Lung (tissue), 12 donors: ENCODE data around the gene PDE1C. TPM values are rescaled to one million over a fixed set of nuclear protein-coding genes. Genes with fewer than 3 reads are reported as not detected.

Source experiments
- ATAC-seq: fragments of 200-7000 bp; cut with Tn5 transposase; one replicate; pipeline ENCODE4 v1.9.1; 2020; ENCODE audit warnings: moderate number of reproducible peaks; ENCODE audit not compliant: insufficient read depth, low FRiP score
- DNase-seq, 3 donors: peaks; one replicate each; pipeline ENCODE4 v3.0.0-alpha.2; 2013 to 2017
- H3K27ac ChIP-seq, 2 donors: one replicate each; pipeline ENCODE4 v1.5.1; 2013; ENCODE audit warnings: mild to moderate bottlenecking in 2 of 2, moderate library complexity in 2 of 2, control low read depth in 1 of 2, inconsistent platforms in 1 of 2, low read depth in 1 of 2, low read length in 1 of 2
- H3K27me3 ChIP-seq, 3 donors: one replicate each; pipeline ENCODE4 v1.5.1; 2013; ENCODE audit warnings: low read length in 2 of 3; ENCODE audit not compliant: control insufficient read depth in 3 of 3, insufficient read depth in 3 of 3
- H3K36me3 ChIP-seq, 4 donors: one replicate each; pipeline ENCODE4 v1.5.1; 2013; ENCODE audit warnings: low read length in 4 of 4, mild to moderate bottlenecking in 1 of 4, moderate library complexity in 1 of 4; ENCODE audit not compliant: control insufficient read depth in 4 of 4, insufficient read depth in 4 of 4
- H3K4me1 ChIP-seq, 5 donors: one replicate each; pipeline ENCODE4 v1.5.1; 2013; ENCODE audit warnings: low read length in 5 of 5, mild to moderate bottlenecking in 2 of 5, moderate library complexity in 1 of 5; ENCODE audit not compliant: control insufficient read depth in 5 of 5, insufficient read depth in 5 of 5
- H3K4me3 ChIP-seq: one replicate; pipeline ENCODE4 v1.5.1; 2013; ENCODE audit warnings: mild to moderate bottlenecking, control low read depth, moderate library complexity
- H3K9ac ChIP-seq, 2 donors: one replicate each; pipeline ENCODE4 v1.5.1; 2013; ENCODE audit warnings: low read length in 2 of 2, control low read depth in 1 of 2; ENCODE audit not compliant: insufficient read depth in 1 of 2
- H3K9me3 ChIP-seq, 4 donors: one replicate each; pipeline ENCODE4 v1.5.1; 2013; ENCODE audit warnings: low read length in 3 of 4, mild to moderate bottlenecking in 1 of 4, moderate library complexity in 1 of 4; ENCODE audit not compliant: control insufficient read depth in 4 of 4, insufficient read depth in 3 of 4
- WGBS, 2 donors: extraction: QIAGEN DNeasy Blood & Tissue Kit; methylation state at CpG; one replicate each; pipeline ENCODE4 v1.1.7; 2013; 5-methylcytosine and 5-hydroxymethylcytosine counted together
- polyA plus RNA-seq, 2 donors: library from polyadenylated mRNA; stranded (reverse); fragments of 200-250 nt; gene quantifications; one replicate each; pipeline ENCODE4 v1.2.1, GENCODE V29; 2013
- total RNA-seq, 2 donors: library from RNA; depleted of rRNA in 1 of 2; stranded (reverse); fragments of >200 nt in 1 of 2; gene quantifications; one replicate each; pipeline ENCODE4 v1.2.1, GENCODE V29; 2014 to 2021
- TF ChIP-seq, protein P1 (sequence below): IDR thresholded peaks from 2 replicates; pipeline ENCODE4 v1.5.1; 2012; ENCODE audit warnings: mild to moderate bottlenecking; ENCODE audit errors: control extremely low read depth, extremely low read depth
- donor health status: control.
- donor health status: control.
- donor health status: Bipolar disorder and iron deficiency.
- donor health status: healthy.
- donor health status: DM: yes; HTN: yes; CAD: no.

Gene PDE1C
- total and polyA plus RNA-seq, 4 donors = 1.9 to 14.3 (median 6.1) TPM

DNA sequence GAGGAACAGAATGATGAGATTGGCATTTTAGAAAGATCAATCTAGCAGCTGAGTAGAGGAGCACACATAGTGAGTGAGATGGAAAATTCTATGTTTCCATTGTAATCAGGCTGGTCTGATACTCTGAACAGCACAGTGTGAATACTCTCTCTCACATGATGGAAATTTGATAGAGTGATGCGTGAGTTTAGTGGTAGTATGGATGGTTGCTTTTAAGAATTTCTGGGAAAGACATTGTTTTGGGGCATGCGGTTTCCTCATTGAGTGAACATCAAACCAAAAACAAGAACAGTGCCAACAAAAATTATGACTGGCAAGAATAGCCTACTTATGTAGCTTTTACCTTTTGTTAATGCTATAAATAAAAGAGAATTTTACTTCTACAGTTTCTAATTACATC lies 183.2 kb downstream of the PDE1C start:
- Histone ChIP-seq H3K4me3 (no peak overlapping the region), H3K27me3 (no peaks in the 10 kb centered on the region), H3K36me3 (no peaks in the 10 kb centered on the region), H3K27ac (peak overlapping the region in 1 of 2 donors; percentile 27), H3K9ac (no peak overlapping the region), H3K4me1 (peaks cover 0 to 24% (median 0%) of the 10 kb centered on the region in 5 donors), H3K9me3 (no peaks in the 10 kb centered on the region)
- ATAC-seq (no peak), DNase-seq (no peak)
- TF ChIP-seq, protein P1, sequence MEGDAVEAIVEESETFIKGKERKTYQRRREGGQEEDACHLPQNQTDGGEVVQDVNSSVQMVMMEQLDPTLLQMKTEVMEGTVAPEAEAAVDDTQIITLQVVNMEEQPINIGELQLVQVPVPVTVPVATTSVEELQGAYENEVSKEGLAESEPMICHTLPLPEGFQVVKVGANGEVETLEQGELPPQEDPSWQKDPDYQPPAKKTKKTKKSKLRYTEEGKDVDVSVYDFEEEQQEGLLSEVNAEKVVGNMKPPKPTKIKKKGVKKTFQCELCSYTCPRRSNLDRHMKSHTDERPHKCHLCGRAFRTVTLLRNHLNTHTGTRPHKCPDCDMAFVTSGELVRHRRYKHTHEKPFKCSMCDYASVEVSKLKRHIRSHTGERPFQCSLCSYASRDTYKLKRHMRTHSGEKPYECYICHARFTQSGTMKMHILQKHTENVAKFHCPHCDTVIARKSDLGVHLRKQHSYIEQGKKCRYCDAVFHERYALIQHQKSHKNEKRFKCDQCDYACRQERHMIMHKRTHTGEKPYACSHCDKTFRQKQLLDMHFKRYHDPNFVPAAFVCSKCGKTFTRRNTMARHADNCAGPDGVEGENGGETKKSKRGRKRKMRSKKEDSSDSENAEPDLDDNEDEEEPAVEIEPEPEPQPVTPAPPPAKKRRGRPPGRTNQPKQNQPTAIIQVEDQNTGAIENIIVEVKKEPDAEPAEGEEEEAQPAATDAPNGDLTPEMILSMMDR = no peak
- 97 to 98% methylated on average over 2 of the region's 2 CpGs for WGBS, 2 donors

DNA sequence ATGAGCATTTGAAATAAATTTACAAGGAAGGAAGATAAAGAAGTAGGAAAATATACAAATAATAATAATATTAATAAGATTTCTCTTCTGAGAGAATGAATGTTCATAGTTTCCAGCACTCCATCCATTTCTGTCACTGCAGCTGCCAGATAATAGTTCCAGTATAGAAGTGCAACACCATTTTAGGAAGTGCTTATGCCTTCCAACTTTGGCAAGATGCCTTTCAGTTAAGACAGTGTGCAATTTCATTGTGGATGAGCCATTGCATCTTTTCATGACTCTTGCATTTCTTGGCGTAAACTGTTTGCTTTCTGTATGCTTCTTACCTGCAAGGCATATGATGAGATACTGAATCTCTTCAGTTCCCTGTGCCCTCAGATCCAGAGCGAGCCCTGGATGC lies 185.0 kb downstream of the PDE1C start:
- no peak overlapping the region for H3K9ac ChIP-seq
- DNase-seq (no peak), ATAC-seq (no peak)
- TF ChIP-seq, protein P1 = no peak
- H3K27ac ChIP-seq = peak overlapping the region in 1 of 2 donors; percentile 90
- peaks cover 0 to 20% (median 0%) of the 10 kb centered on the region in 5 donors for H3K4me1 ChIP-seq
- H3K9me3 ChIP-seq = no peaks in the 10 kb centered on the region
- H3K4me3 ChIP-seq = no peak overlapping the region
- no peaks in the 10 kb centered on the region for H3K27me3 ChIP-seq
- 89 to 92% methylated on average over 2 of the region's 2 CpGs for WGBS, 2 donors
- H3K36me3 ChIP-seq = no peaks in the 10 kb centered on the region

DNA sequence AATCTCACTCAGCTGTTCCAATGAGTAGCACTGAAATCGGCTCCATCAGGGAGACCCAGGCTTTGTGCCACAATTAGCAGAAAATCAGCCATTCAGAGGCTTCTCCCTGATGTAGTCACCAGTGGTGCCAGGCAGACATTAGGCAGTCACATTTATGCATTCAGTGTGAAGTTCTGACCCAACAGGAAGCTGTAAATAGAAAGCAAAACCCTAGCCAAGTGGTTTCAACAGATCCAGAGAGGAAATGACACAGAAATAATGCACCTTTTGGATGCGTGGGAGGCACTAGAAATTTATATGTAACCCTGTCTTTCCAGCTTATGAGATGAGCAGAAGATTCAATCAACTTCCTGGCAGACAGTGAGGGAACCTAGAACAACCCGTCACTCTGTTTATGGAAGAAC lies 186.4 kb downstream of the PDE1C start:
- Histone ChIP-seq H3K27ac (peak overlapping the region; percentile 46 to 90), H3K27me3 (no peaks in the 10 kb centered on the region), H3K36me3 (no peaks in the 10 kb centered on the region), H3K9ac (no peak overlapping the region), H3K9me3 (no peaks in the 10 kb centered on the region), H3K4me3 (no peak overlapping the region), H3K4me1 (peaks cover 0 to 17% (median 0%) of the 10 kb centered on the region in 5 donors)
- ATAC-seq (no peak), DNase-seq (peak in 2 of 3 donors; percentile 5 to 16)
- TF ChIP-seq, protein P1 = no peak
- 41 to 43% methylated on average over 3 of the region's 3 CpGs for WGBS, 2 donors

DNA sequence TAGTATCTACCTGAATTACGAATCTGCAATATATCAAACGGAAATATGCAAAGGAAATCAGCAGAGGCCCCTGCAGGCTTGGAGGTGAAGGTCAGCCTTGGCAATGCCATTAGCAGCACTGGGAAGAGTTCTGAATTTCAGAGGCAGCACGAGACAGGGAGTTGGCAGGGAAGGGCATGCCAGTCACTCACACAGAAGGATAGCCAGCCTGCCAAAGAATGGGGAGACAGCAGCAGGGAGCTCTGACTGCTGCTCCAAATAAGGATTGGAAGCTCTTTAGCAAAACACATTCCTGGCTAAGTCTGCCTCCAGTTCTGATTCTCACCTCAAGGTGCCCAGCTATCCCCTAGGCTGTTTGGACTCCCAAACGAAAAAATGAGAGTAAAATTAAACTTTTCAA lies 188.0 kb downstream of the PDE1C start:
- TF ChIP-seq, protein P1 = no peak
- DNase-seq (no peak), ATAC-seq (no peak)
- Histone ChIP-seq H3K27me3 (no peaks in the 10 kb centered on the region), H3K9me3 (no peaks in the 10 kb centered on the region), H3K4me3 (no peak overlapping the region), H3K9ac (no peak overlapping the region), H3K36me3 (no peaks in the 10 kb centered on the region), H3K27ac (peak overlapping the region; percentile 34 to 69), H3K4me1 (peaks cover 0 to 17% (median 0%) of the 10 kb centered on the region in 5 donors)
- WGBS, 2 donors = 45 to 73% methylated on average over 4 of the region's 4 CpGs
